ENCODE data around the gene SHISA7.

Gene SHISA7

DNA sequence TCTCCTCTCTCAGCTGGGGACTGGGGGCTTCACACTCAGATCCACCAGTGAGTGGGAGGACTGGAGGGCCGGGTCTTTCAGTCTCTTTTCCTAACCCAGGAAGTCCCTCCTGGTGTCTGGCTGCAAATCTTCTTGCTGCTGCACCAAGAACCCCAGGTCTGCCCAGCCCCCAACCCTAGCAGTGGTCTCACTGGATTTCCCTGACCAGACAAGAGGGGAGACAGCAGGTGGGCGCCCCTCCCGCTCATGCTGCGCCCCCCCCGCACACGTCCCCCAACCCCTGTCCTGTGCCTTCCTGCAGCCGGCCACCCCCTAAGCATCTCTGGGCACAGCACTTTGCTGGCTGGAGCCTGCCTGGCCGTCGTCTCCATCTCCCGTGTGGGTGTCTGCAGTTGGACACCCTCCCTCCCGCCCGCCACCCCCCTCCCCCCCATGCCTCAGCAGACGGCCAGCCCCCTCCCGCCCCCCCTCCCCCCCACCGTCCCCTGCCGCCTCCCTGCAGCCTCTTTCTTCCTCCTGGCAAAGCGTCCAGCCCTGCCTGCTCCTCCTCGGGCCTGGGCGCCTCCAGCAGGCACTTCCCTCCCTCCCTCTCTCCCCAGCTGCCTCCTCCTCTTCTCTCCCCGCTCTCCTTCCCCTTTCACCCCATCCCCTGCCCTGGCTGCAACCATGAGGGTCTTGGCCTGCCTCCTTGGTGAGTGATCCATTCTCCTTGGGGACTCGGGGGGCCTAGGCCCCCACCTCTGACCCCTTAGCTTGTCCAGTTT lies 45.0 kb upstream of the SHISA7 start, which contains the start of gene SSC5D:
Gene SSC5D (plus strand): TSS at position 513 of the 764 bp plus-strand sequence. CDS start 154 bp downstream, at position 667.
- Histone ChIP-seq H3K27me3 (ENCODE audit: insufficient read depth, low read length) (peaks cover 10% of the 10 kb centered on the region; the same call in 1 of the 2 replicates), H3K79me2 (ENCODE audit: insufficient read depth, low read length) (no peaks in the 10 kb centered on the region), H3K9ac (ENCODE audit: low read length) (no peak within 1 kb of the TSS), H3K27ac (ENCODE audit: low read depth, low read length, poor library complexity, severe bottlenecking) (no peak within 1 kb of the TSS), H3F3A (ENCODE audit: insufficient read depth, low read length) (no peaks in the 10 kb centered on the region), H3K4me3 (ENCODE audit: low read depth, low read length, poor library complexity, severe bottlenecking) (no peak within 1 kb of the TSS), H3K36me3 (ENCODE audit: insufficient read depth, low read length) (no peaks in the 10 kb centered on the region; the same call in 1 of the 2 replicates), H3K4me2 (ENCODE audit: low read length) (no peak within 1 kb of the TSS), H4K20me1 (ENCODE audit: insufficient read depth, low read length) (no peaks in the 10 kb centered on the region), H3K9me3 (ENCODE audit: low read length) (no peaks in the 10 kb centered on the region), H3K9me2 (ENCODE audit: low read depth, low read length) (no peaks in the 10 kb centered on the region), H2AFZ (ENCODE audit: low read length) (no peak within 1 kb of the TSS), H3K4me1 (ENCODE audit: insufficient read depth, low read length, severe bottlenecking) (peaks cover 18% of the 10 kb centered on the region)
- TF ChIP-seq EZH2 (IDR thresholded peaks at IDR 0.05; ENCODE audit: borderline replicate concordance, low read length): no peak
- TF ChIP-seq, protein P1, sequence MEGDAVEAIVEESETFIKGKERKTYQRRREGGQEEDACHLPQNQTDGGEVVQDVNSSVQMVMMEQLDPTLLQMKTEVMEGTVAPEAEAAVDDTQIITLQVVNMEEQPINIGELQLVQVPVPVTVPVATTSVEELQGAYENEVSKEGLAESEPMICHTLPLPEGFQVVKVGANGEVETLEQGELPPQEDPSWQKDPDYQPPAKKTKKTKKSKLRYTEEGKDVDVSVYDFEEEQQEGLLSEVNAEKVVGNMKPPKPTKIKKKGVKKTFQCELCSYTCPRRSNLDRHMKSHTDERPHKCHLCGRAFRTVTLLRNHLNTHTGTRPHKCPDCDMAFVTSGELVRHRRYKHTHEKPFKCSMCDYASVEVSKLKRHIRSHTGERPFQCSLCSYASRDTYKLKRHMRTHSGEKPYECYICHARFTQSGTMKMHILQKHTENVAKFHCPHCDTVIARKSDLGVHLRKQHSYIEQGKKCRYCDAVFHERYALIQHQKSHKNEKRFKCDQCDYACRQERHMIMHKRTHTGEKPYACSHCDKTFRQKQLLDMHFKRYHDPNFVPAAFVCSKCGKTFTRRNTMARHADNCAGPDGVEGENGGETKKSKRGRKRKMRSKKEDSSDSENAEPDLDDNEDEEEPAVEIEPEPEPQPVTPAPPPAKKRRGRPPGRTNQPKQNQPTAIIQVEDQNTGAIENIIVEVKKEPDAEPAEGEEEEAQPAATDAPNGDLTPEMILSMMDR (IDR thresholded peaks at IDR 0.05; ENCODE audit: low read length): no peak

DNA sequence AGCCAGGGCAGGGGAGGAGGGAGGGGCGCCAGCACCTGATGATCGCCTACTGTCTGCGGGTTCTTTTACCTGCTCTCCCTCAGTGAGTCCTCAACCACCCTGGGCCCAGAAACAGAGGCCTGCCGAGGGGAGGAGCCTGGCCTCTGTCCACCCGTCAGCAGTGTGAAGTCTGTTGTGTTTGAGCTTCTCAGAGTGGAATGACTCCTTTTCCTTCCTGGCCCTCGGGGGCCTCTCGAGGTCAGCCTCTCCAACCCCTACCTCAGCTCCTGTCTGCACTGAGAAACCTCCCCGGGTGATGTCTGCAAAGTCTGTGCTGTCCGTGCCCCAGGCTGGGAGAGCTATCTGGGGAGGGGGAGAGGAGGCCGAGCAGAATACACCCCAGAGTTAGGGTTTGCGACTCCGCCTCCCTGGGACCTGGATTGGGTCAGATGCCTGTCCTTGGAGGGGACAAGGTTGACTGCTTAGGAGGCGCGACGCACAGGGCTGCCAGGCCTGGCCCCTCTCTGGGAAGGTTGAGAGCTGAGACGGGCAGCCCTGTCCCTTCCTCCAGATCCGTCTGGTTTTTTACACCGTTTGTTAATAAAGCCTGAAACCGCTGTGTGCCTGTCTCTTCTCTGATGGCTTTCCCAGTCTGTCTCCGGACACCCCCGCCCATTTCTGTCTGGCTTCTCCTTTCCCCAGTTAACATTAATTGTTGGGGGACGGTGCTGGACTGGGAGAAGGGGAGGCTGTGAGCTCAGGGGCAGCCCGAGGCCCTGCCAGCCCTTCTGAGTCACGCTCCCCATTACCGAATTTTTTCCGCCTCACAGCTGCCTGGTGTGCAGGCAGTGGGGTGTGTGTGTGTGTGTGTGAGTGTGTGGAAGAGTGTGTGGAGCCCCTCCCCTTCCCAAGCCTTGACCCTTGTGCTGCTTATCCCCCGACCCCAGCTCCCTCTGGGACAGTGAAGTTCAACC lies 44.1 kb upstream of the SHISA7 start:
- Histone ChIP-seq H3K4me3 (ENCODE audit: low read depth, low read length, poor library complexity, severe bottlenecking) (no peak overlapping the region), H4K20me1 (ENCODE audit: insufficient read depth, low read length) (no peaks in the 10 kb centered on the region), H3K36me3 (ENCODE audit: insufficient read depth, low read length) (no peaks in the 10 kb centered on the region; the same call in 1 of the 2 replicates), H3K79me2 (ENCODE audit: insufficient read depth, low read length) (no peaks in the 10 kb centered on the region), H2AFZ (ENCODE audit: low read length) (no peak overlapping the region), H3K27me3 (ENCODE audit: insufficient read depth, low read length) (peaks cover 9% of the 10 kb centered on the region; the same call in 1 of the 2 replicates), H3F3A (ENCODE audit: insufficient read depth, low read length) (no peaks in the 10 kb centered on the region), H3K9me3 (ENCODE audit: low read length) (no peaks in the 10 kb centered on the region), H3K9me2 (ENCODE audit: low read depth, low read length) (no peaks in the 10 kb centered on the region), H3K9ac (ENCODE audit: low read length) (no peak overlapping the region), H3K27ac (ENCODE audit: low read depth, low read length, poor library complexity, severe bottlenecking) (no peak overlapping the region), H3K4me2 (ENCODE audit: low read length) (no peak overlapping the region), H3K4me1 (ENCODE audit: insufficient read depth, low read length, severe bottlenecking) (peaks cover 18% of the 10 kb centered on the region)
- TF ChIP-seq, protein P1 (IDR thresholded peaks at IDR 0.05; ENCODE audit: low read length): no peak
- no peak for TF ChIP-seq EZH2 (IDR thresholded peaks at IDR 0.05; ENCODE audit: borderline replicate concordance, low read length)

DNA sequence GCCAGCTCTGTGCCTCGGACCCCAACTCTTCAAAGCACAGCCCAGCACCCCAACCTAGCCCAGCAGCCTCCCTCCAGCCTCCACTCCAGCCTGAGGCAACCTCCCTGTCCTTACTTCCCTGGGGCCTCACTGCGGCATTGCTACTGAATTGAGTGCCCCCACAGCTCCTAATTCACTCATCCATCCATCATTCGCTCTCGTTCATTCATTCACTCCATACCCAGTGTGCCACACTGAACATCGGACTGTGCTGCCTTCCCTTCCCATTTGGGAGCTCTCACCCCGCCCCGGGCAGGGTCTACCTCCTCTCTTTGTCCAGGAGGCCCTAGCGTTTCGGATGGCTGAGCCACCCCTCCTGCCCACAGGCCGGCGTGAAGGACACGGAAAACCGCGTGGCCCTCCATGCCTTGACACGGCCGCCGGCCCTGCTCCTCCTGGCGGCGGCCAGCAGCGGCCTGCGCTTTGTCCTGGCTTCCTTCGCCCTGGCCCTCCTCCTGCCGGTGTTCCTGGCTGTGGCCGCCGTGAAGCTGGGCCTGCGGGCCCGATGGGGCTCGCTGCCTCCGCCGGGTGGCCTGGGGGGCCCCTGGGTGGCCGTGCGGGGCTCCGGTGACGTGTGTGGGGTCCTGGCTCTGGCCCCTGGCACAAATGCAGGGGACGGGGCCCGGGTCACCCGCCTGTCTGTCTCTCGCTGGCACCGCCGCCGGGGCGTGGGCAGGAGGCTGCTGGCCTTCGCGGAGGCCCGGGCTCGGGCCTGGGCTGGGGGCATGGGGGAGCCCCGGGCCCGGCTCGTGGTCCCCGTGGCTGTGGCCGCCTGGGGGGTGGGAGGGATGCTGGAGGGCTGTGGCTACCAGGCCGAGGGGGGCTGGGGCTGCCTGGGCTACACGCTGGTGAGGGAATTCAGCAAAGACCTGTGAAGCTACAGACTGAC lies 43.2 kb upstream of the SHISA7 start:
- no peaks in the 10 kb centered on the region for H3K9me2 ChIP-seq (ENCODE audit: low read depth, low read length)
- H3K27me3 ChIP-seq (ENCODE audit: insufficient read depth, low read length): peaks cover 3% of the 10 kb centered on the region; the same call in 1 of the 2 replicates
- no peak for TF ChIP-seq EZH2 (IDR thresholded peaks at IDR 0.05; ENCODE audit: borderline replicate concordance, low read length)
- TF ChIP-seq, protein P1 (IDR thresholded peaks at IDR 0.05; ENCODE audit: low read length): no peak
- no peak overlapping the region for H3K4me3 ChIP-seq (ENCODE audit: low read depth, low read length, poor library complexity, severe bottlenecking)
- no peaks in the 10 kb centered on the region for H3F3A ChIP-seq (ENCODE audit: insufficient read depth, low read length)
- H4K20me1 ChIP-seq (ENCODE audit: insufficient read depth, low read length): no peaks in the 10 kb centered on the region
- H3K9ac ChIP-seq (ENCODE audit: low read length): no peak overlapping the region
- peaks cover 18% of the 10 kb centered on the region for H3K4me1 ChIP-seq (ENCODE audit: insufficient read depth, low read length, severe bottlenecking)
- H3K4me2 ChIP-seq (ENCODE audit: low read length): peak overlapping the region; percentile 81; the same call in 1 of the 2 replicates
- H3K27ac ChIP-seq (ENCODE audit: low read depth, low read length, poor library complexity, severe bottlenecking): no peak overlapping the region
- H3K9me3 ChIP-seq (ENCODE audit: low read length): no peaks in the 10 kb centered on the region
- no peaks in the 10 kb centered on the region; the same call in 1 of the 2 replicates for H3K36me3 ChIP-seq (ENCODE audit: insufficient read depth, low read length)
- H2AFZ ChIP-seq (ENCODE audit: low read length): no peak overlapping the region
- no peaks in the 10 kb centered on the region for H3K79me2 ChIP-seq (ENCODE audit: insufficient read depth, low read length)

Data from OCI-LY1 (cell line).